GM18873 (cell line): ENCODE results near the gene CERCAM.

Experiments used
- ATAC-seq: cut with Tn5 transposase; IDR thresholded peaks from one replicate; pipeline ENCODE4 v1.9.1; 2021; ENCODE audit warnings: mild to moderate bottlenecking, moderate library complexity, moderate number of reproducible peaks; ENCODE audit not compliant: unreplicated experiment, low FRiP score

Gene CERCAM

GRCh38 chr9:128420651-128421481 is at the start of gene CERCAM:
CERCAM (plus strand) TSS chr9:128420857; CDS start chr9:128420878, 21 bp downstream.
- no peak for ATAC-seq

DNA sequence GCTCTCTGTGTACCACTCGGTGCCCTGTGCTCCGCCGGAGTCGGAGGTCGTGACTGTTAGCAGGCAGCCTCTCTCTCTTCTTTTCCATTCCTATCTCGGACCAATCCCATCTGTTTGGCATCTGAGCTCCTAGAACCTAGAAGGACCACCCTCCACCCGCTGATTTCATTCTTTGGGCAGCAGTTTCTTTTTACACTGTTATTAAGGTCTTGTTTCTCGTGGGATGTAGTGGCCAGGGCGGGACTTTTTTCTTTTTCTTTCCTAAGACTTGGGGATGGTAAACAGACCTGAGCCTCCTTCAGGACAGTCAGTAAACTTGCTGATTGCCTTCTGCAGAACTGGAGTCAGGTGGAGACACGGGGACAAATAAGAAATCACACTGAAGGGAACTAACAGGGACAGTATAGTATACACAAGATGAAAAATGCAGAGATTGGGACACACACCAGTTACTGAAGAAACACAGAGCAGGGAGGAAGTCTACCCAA is 49.0 kb upstream of the CERCAM start:
- ATAC-seq, result no peak

DNA sequence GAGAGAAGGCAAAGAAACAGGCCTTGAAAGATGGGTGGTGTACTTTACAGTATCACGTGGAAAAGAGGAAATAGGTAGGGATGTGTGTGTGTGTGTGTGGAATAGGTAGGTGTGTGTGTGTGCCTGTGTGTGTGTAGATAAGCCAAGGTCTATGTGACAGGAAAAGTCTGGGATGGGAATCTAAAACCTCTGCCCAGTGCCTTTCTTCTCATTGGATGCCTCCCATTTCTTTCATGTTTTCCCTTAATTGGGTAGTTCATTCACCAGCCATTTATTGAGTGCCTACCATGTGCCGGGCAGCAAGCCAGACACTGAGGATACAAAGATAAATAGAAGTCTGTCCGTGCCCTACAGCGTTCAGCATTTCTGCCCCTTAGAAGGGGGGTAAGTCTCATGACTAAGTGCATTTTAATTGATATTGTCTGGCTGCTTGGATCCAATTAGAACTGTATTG is 48.4 kb upstream of the CERCAM start:
- no peak for ATAC-seq

- ATAC-seq, result no peak
Measured at GRCh38 chr9:128372784-128373183, 47.9 kb upstream of the CERCAM start.

DNA sequence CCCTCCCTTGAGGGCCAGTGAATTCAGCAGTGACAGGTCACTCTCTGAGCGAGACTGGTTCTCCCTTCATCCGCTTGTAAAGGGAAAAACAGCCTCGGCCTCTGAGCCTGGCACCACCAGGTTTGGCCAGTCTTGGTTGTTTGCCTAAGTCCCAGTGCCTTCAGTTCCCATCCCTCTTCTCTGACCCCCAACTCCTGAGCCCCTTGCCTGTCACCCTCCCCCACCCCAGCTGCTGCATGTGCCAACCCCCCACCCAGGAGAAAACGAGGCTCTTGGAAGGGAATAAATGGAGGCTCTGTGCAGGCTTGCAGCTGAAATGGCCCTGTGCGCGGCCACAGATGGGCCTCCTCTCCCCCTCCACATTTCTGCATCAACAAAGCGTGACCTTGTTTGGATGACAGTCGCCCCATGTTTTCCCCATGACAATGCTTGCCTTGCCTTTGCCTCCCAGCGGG is 46.4 kb upstream of the CERCAM start:
- ATAC-seq, result no peak

DNA sequence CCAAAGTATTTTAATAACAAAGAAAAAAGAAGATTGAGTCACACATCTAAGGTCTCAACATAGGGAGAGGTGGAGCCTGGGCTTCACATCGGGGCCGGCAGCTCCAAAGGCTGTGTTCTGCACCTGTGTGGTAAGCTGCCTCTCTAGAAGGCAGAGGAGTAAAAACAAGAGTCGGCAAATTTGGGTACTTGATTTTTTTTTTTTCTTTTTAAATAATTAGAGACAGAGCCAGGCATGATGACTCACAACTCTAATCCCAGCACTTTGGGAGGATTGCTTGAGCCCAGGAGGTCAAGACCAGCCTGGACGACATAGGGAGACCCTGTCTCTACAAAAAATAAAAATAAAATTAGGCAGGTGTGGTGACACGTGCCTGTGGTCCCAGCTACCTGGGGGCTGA is 44.8 kb upstream of the CERCAM start:
- ATAC-seq, result no peak

DNA sequence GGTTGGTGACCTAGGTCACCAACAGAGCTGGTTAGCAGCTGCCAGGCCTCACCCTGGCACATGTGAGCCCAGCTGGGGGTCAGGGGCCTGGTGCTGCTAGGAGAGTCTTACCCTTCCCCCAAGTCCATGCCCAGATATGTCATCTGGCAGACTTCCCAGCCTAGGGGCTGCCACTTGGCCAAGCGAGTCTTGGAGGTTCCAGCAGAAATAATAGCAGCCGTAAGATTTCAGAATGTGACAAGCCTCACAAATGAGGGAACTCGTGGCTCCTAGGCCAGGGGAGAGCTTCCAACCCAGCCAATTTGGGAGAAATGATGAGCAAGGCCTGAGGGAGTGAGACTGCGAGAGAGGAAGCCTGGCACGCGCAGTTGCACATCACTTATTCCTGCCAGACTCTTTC is 38.4 kb upstream of the CERCAM start:
- ATAC-seq, result no peak

DNA sequence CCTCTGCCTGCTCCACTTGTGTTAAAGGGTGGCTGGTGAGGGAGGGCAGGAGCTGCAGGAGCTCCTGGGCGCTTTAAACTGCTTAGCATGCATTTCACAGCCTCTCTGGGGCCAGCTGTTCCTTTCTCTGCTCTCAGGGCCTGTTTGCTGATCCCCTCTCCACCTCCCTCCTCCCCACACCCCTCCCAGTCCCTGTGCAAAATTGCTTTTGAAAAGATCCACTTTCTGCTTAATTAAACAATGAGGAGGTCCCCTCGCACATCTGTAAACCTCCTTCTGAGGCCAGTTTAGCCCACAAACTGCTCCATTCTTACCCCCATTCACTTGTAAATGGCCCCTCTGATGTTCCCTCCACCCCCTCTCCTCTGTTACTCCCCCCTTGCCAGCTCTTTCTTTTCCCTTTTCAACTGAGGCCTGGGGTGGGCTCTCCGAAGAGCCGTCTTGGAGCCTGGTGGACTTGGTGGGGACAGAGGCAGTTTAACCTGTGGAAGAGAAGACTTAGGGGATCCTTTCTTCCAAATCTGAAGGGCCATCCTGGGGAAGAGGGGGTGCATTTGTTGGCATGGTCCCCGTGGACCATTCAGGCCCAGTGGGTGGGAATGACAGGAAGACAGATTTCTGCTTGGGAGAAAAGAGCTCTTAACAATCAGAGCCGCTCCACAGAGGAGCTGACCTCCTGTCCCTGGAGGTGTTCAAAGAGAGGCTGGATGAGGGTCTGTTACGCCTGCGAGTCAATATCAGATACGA is 37.5 kb upstream of the CERCAM start:
- ATAC-seq, result no peak

- ATAC-seq, result no peak
Measured at GRCh38 chr9:128383791-128384190, 36.9 kb upstream of the CERCAM start.

DNA sequence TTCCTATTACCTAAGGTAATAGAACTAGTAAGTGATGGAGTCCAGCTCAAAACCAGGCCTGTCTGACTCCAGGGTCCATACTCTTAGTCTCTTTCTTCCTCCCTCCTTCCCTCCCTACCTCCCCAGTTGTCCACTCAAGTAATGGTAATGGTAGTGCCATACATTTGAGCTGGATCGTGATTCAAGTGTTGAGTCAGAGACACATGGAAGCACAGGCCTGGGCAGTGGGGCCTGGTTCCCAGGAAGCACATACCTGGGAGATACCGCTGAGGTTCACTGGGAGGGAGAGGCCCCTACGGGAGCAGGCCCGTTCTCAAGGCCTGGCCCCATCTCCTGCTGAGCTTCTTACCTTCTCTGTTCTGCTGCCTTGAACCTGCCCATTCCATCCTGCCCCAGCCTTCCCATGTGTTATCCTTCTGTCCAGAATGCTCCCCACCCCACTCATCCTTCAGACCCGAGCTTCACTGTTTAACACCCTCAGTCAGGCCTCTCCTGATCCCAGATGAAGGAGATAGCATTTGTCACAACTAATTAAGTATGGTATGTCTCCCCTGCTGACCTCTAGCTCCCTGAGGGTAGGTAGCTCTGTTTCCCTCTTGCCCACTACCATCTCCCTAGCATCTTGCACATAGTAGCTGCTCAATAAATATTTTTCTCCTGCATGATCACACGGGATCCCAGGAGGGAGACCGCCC is 35.7 kb upstream of the CERCAM start:
- no peak for ATAC-seq

GRCh38 chr9:128385496-128386460 is 34.9 kb upstream of the CERCAM start:
- ATAC-seq, result no peak

DNA sequence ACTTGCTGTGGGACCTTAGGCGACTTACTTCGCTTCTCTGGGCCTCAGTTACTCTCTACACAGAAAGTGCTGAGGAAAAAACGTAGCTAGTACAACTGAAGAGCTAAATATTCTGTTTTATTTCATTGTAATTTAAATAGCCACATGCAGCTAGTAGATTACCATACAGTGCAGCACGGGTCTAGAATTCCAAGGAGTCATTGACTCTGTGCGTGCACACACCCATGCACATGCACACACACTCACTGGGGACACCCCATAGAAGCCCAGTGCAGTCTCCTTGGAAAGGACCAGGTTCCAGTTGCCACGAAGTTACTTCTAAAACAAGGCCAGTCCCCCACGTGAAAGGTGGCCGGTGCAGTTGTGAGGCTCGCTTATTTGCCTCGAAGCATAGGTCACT is 32.5 kb upstream of the CERCAM start:
- no peak for ATAC-seq

GRCh38 chr9:128389395-128390149 is 31.1 kb upstream of the CERCAM start:
- no peak for ATAC-seq

- ATAC-seq, result no peak
Measured at GRCh38 chr9:128390150-128390812, 30.4 kb upstream of the CERCAM start.

DNA sequence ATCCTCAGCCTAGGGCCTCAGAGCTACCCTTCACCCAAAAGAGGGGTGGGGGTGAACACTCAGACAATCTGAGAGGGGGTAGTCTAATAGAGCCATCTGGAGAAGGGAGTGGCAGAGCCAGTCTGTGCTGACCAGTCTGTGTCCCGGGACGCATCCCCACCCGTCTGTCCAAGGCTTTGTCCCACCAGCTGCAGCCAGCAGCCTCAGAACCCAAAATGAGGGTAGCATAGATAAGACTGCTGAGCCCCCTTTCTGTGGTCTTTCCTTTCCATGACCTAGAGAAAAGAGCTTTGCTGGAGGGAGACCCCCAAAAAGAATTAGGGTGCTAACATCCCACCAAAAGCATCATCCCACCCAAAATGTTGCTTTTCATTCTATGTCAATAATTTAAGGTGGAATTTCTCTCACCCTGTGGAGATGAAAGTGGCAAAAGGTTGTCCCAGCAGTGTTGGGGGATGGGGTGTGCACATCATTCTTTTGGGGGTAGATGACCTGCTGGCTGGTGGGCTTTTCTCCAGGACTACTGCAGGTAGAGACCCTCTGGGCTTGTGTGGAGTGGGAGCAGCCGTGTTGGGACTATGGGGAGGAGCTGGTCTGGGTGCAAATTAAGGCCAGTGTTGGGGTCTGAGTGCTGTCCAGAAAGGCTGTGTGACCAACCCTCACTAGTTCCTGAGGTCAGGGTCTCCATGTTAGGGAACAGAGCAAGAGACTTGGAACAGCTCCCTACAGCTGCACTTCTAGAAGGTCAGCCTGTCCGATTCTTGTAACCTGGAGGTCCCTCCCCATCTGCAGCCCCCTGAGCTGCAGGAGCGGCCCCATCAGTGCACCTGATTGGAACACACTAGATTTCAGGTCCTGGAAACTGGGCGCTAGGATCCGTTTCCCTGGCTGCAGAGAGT is 29.6 kb upstream of the CERCAM start:
- ATAC-seq, result no peak

GRCh38 chr9:128391956-128392301 is 28.7 kb upstream of the CERCAM start:
- ATAC-seq, result no peak

- no peak for ATAC-seq
Measured at GRCh38 chr9:128392302-128393144, 28.1 kb upstream of the CERCAM start.
